Measurements from ENCODE around the gene TBX4.

DNA sequence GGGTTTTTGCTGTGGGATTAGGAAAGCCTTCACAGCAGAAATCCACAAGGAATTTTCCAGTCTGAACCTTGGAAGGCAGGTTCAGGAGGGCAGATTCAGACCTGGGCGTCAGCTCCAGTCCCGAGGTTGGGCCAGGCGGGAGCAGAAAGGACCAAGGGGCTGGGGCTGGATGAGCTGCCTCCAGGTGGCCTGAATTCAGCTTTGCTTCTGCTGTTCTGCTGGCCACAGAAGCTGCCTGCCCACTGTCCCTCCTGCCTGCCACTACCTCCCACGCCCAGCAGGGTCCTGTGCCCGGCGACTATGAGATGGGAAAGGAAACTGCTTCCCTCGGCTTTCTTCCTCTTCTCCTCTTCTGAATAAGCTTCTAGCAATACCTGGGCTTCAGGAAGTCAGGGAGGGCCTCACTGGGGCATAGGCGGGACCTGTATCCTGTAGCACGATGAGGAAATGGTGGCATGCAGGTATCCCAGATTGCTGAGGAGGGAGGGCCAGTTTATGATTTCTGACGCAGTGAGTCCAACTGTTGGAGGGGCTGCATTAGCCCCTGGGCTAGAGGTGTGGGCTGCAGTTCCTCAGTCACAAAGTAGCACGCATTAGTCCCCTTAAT lies 18.4 kb downstream of the TBX4 start:
- TF ChIP-seq, protein P1, sequence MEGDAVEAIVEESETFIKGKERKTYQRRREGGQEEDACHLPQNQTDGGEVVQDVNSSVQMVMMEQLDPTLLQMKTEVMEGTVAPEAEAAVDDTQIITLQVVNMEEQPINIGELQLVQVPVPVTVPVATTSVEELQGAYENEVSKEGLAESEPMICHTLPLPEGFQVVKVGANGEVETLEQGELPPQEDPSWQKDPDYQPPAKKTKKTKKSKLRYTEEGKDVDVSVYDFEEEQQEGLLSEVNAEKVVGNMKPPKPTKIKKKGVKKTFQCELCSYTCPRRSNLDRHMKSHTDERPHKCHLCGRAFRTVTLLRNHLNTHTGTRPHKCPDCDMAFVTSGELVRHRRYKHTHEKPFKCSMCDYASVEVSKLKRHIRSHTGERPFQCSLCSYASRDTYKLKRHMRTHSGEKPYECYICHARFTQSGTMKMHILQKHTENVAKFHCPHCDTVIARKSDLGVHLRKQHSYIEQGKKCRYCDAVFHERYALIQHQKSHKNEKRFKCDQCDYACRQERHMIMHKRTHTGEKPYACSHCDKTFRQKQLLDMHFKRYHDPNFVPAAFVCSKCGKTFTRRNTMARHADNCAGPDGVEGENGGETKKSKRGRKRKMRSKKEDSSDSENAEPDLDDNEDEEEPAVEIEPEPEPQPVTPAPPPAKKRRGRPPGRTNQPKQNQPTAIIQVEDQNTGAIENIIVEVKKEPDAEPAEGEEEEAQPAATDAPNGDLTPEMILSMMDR (conservative IDR thresholded peaks at IDR 0.05; ENCODE audit: low read depth, low read length), result no peak
- TF ChIP-seq EZH2phosphoT487 (IDR thresholded peaks at IDR 0.05; ENCODE audit: borderline replicate concordance, low read length) (no peak), EZH2 (IDR thresholded peaks at IDR 0.05; ENCODE audit: low read length, unreplicated experiment) (no peak)

Data from PC-3 (cell line).